Vagina (tissue), 2 donors: ENCODE measurements around the gene FBXW5.

ENCODE experiments used
- CTCF ChIP-seq, 3 experiments: fragments of 450-650 bp in 2 of 3; fragments of 200-600 bp in 1 of 3; sonication (generic) in 1 of 3; IDR thresholded peaks; one replicate each; pipeline ENCODE4 v1.5.1; 2017 to 2019; ENCODE audit warnings: antibody characterized with exemption in 3 of 3, mild to moderate bottlenecking in 2 of 3, moderate library complexity in 2 of 3
- POLR2A ChIP-seq, 2 donors: fragments of 450-650 bp; IDR thresholded peaks; one replicate each; pipeline ENCODE4 v1.6.1; 2017; ENCODE audit warnings: antibody characterized with exemption in 2 of 2, mild to moderate bottlenecking in 2 of 2, moderate library complexity in 2 of 2
- POLR2AphosphoS5 ChIP-seq, 2 donors: sonication (generic); formaldehyde crosslinking; IDR thresholded peaks; one replicate each; pipeline ENCODE4 v1.9.0; 2017; ENCODE audit warnings: antibody characterized with exemption in 2 of 2, mild to moderate bottlenecking in 2 of 2, low read depth in 1 of 2; ENCODE audit not compliant: insufficient read depth in 1 of 2

DNA sequence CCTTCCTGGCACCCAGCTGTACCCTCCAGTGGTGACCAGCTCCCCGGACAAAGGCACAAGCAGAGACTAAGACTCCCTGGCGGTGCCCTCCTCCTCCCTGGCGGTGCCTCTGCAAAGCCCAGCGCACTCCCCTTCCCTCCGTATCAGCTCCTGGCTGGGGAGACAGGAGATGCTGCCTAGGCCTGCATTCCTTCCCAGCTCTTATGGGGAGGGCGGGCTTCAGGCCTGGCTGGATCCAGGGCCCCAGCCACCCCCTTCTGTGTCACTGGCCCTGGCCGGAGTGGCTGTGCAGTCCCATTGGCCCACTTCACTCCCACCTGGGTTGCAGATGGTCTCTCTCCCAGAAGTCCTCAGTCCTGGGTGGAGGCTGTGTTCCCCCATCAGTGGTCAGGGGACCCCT is 13.9 kb upstream of the FBXW5 start:
- no peak for TF ChIP-seq CTCF (IDR thresholded peaks at IDR 0.05)
- no peak for TF ChIP-seq POLR2A (IDR thresholded peaks at IDR 0.05)
- TF ChIP-seq POLR2AphosphoS5 (IDR thresholded peaks at IDR 0.05; ENCODE audit: insufficient read depth in 1 of 2, low read depth in 1 of 2): no peak
